Neuronal stem cell (in vitro differentiated cells): Measurements from ENCODE around the gene BORCS5.

ENCODE experiments used
- DNase-seq: peaks from one replicate; pipeline ENCODE4 v3.0.0-alpha.2; 2013; ENCODE audit warnings: low spot score
- H2AFZ ChIP-seq: one replicate; pipeline ENCODE4 v1.6.1; 2013; ENCODE audit warnings: mild to moderate bottlenecking, low read length, inconsistent platforms
- H2AK5ac ChIP-seq: 2 replicates; pipeline ENCODE4 v1.6.1; 2013; ENCODE audit warnings: low read depth, mild to moderate bottlenecking, inconsistent platforms, low read length, moderate library complexity, mixed read lengths
- H2BK120ac ChIP-seq: 2 replicates; pipeline ENCODE4 v1.6.1; 2013; ENCODE audit warnings: low read depth, mild to moderate bottlenecking, inconsistent platforms, low read length, moderate library complexity, mixed read lengths
- H2BK12ac ChIP-seq: one replicate; pipeline ENCODE4 v1.6.1; 2013; ENCODE audit warnings: low read length, inconsistent platforms
- H2BK15ac ChIP-seq: 2 replicates; pipeline ENCODE4 v1.6.1; 2013; ENCODE audit warnings: mild to moderate bottlenecking, low read length, inconsistent platforms, mixed read lengths
- H2BK5ac ChIP-seq: one replicate; pipeline ENCODE4 v1.6.1; 2013; ENCODE audit warnings: inconsistent platforms, mild to moderate bottlenecking, low read length, moderate library complexity
- H3K14ac ChIP-seq: one replicate; pipeline ENCODE4 v1.6.1; 2013; ENCODE audit warnings: low read length, inconsistent platforms
- H3K18ac ChIP-seq: 2 replicates; pipeline ENCODE4 v1.6.1; 2013; ENCODE audit warnings: low read length, inconsistent platforms
- H3K23ac ChIP-seq: 2 replicates; pipeline ENCODE4 v1.6.1; 2013; ENCODE audit warnings: low read depth, mild to moderate bottlenecking, mixed read lengths, low read length, inconsistent platforms; ENCODE audit not compliant: poor library complexity
- H3K27ac ChIP-seq: replicated peaks from 3 replicates; pipeline ENCODE4 v1.5.1; 2013; ENCODE audit warnings: low read length, inconsistent platforms
- H3K27me3 ChIP-seq, 3 experiments: 2 replicates each; pipeline ENCODE4 v1.6.1; 2013; ENCODE audit warnings: low read length in 3 of 3, mild to moderate bottlenecking in 2 of 3, inconsistent platforms in 1 of 3, low read depth in 1 of 3, mixed read lengths in 1 of 3, moderate library complexity in 1 of 3; ENCODE audit not compliant: control insufficient read depth in 3 of 3, insufficient read depth in 3 of 3
- H3K36me3 ChIP-seq, 2 donors: replicated peaks in 1 of 2; 2 replicates each; pipeline ENCODE4 v1.6.1; 2013; ENCODE audit warnings: low read length in 2 of 2; ENCODE audit not compliant: control insufficient read depth in 2 of 2, insufficient read depth in 2 of 2
- H3K4ac ChIP-seq: 2 replicates; pipeline ENCODE4 v1.6.1; 2013; ENCODE audit warnings: inconsistent platforms, mild to moderate bottlenecking, low read length, moderate library complexity
- H3K4me1 ChIP-seq, 2 donors: 1 replicate in 1 of 2; 2 replicates in 1 of 2; pipeline ENCODE4 v1.6.1; 2013; ENCODE audit warnings: low read length in 2 of 2, low read depth in 1 of 2; ENCODE audit not compliant: control insufficient read depth in 2 of 2, insufficient read depth in 1 of 2
- H3K4me2 ChIP-seq: one replicate; pipeline ENCODE4 v1.6.1; 2013; ENCODE audit warnings: mild to moderate bottlenecking, low read length, inconsistent platforms; ENCODE audit not compliant: insufficient read depth, poor library complexity, severe bottlenecking
- H3K4me3 ChIP-seq, 2 donors: 2 replicates each; pipeline ENCODE4 v1.5.1; 2013; ENCODE audit warnings: low read length in 2 of 2, mild to moderate bottlenecking in 2 of 2, inconsistent platforms in 1 of 2, moderate library complexity in 1 of 2
- H3K79me1 ChIP-seq: one replicate; pipeline ENCODE4 v1.6.1; 2013; ENCODE audit warnings: low read depth, mild to moderate bottlenecking, inconsistent platforms, low read length, moderate library complexity
- H3K9ac ChIP-seq: one replicate; pipeline ENCODE4 v1.6.1; 2013; ENCODE audit warnings: mild to moderate bottlenecking, low read depth, low read length, inconsistent platforms; ENCODE audit not compliant: poor library complexity
- H3K9me3 ChIP-seq, 2 donors: replicated peaks in 1 of 2; 2 replicates each; pipeline versions ENCODE3 to v1.6.1; 2013; ENCODE audit warnings: low read length in 2 of 2, mild to moderate bottlenecking in 2 of 2, inconsistent platforms in 1 of 2, low read depth in 1 of 2, mixed read lengths in 1 of 2, moderate library complexity in 1 of 2; ENCODE audit not compliant: control insufficient read depth in 2 of 2, insufficient read depth in 1 of 2
- H4K8ac ChIP-seq: one replicate; pipeline ENCODE4 v1.6.1; 2013; ENCODE audit warnings: low read depth, mild to moderate bottlenecking, inconsistent platforms, low read length, moderate library complexity
- H4K91ac ChIP-seq: one replicate; pipeline ENCODE4 v1.6.1; 2013; ENCODE audit warnings: low read length, low read depth, mild to moderate bottlenecking, inconsistent platforms; ENCODE audit not compliant: poor library complexity
- WGBS, 2 donors: extraction: QIAGEN DNeasy Blood & Tissue Kit; methylation state at CpG; one replicate each; pipeline ENCODE4 v1.1.7; 2013; ENCODE audit warnings: missing lambda C conversion rate in 2 of 2, mixed read lengths in 1 of 2; ENCODE audit not compliant: insufficient read length in 2 of 2, insufficient replicate concordance in 1 of 2; ENCODE audit errors: extremely low coverage in 2 of 2; 5-methylcytosine and 5-hydroxymethylcytosine counted together

The BORCS5 gene

DNA sequence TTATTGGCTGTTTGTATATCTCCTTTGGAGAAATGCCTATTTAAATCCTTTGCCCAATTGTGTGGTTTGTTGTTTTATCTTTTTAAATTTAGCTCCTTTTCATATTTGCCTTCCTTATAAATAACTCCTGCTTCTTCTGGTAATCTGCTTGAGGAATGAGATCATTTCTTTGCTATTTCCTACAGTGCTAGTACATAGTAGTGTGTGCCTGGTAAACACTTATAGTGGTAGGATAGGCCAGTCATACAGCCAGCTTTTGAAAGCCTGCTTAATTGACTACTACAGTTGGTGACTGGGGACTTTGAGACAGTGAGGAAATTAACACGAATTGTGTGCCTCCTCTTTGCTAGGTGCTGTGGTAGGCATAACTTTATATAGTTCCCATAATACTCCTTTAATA lies 68.7 kb downstream of the BORCS5 start:
- no CpG with 5 or more reads among the region's 1 CpG for WGBS, 2 donors
- Histone ChIP-seq H3K9me3 (peaks cover 5 to 15% of the 10 kb centered on the region in 2 donors), H3K4me1 (no peaks in the 10 kb centered on the region), H2BK120ac (no peak overlapping the region), H2BK15ac (no peak overlapping the region), H3K18ac (no peak overlapping the region), H3K23ac (no peak overlapping the region), H3K79me1 (peaks cover 2% of the 10 kb centered on the region), H2BK5ac (no peak overlapping the region), H4K8ac (no peak overlapping the region), H2AFZ (no peak overlapping the region), H3K27me3 (no peaks in the 10 kb centered on the region), H3K4ac (no peak overlapping the region), H3K14ac (no peak overlapping the region), H2BK12ac (no peak overlapping the region), H4K91ac (no peak overlapping the region), H3K27ac (no peak overlapping the region), H2AK5ac (no peak overlapping the region), H3K9ac (no peak overlapping the region), H3K36me3 (no peaks in the 10 kb centered on the region), H3K4me3 (no peak overlapping the region), H3K4me2 (no peak overlapping the region)
- DNase-seq: no peak

DNA sequence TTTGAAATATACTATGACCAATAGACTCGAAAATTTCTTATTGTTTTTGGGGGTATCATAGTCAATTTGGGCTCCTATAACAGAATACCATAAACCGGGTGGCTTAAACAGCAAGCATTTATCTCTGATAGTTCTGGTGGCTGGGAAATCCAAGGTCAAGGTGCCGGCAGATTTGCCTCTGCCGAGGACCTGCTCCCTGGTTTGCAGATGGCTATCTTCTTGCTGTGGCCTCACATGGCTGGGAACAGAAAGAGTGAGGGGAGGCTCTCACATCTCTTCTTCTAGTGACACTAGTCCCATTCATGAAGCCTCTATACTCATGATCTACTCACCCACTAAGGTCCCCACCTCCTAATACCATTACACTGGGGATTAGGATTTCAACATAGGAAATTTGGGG lies 70.7 kb downstream of the BORCS5 start:
- H3K27ac ChIP-seq: no peak overlapping the region
- no peak overlapping the region for H3K4me2 ChIP-seq
- no peak overlapping the region for H2AK5ac ChIP-seq
- WGBS, 2 donors: no CpG with 5 or more reads among the region's 4 CpGs
- no peak overlapping the region for H3K9ac ChIP-seq
- H3K27me3 ChIP-seq: no peaks in the 10 kb centered on the region
- no peak overlapping the region for H3K23ac ChIP-seq
- H2BK5ac ChIP-seq: no peak overlapping the region
- H2AFZ ChIP-seq: no peak overlapping the region
- no peak for DNase-seq
- H3K9me3 ChIP-seq: peaks cover 5 to 15% of the 10 kb centered on the region in 2 donors
- no peak overlapping the region for H4K8ac ChIP-seq
- no peak overlapping the region for H3K4ac ChIP-seq
- no peaks in the 10 kb centered on the region for H3K4me1 ChIP-seq
- no peak overlapping the region for H2BK12ac ChIP-seq
- H3K36me3 ChIP-seq: no peaks in the 10 kb centered on the region
- H4K91ac ChIP-seq: no peak overlapping the region
- H3K4me3 ChIP-seq: no peak overlapping the region
- no peak overlapping the region for H2BK120ac ChIP-seq
- H3K79me1 ChIP-seq: peaks cover 2% of the 10 kb centered on the region
- H2BK15ac ChIP-seq: no peak overlapping the region
- no peak overlapping the region for H3K18ac ChIP-seq
- no peak overlapping the region for H3K14ac ChIP-seq

- no peaks in the 10 kb centered on the region for H3K4me1 ChIP-seq
- H3K23ac ChIP-seq: no peak overlapping the region
- H2AFZ ChIP-seq: no peak overlapping the region
- H3K18ac ChIP-seq: no peak overlapping the region
- H3K4me2 ChIP-seq: no peak overlapping the region
- no peak overlapping the region for H2BK120ac ChIP-seq
- no peak for DNase-seq
- no peak overlapping the region for H3K27ac ChIP-seq
- H3K9me3 ChIP-seq: peaks cover 5 to 15% of the 10 kb centered on the region in 2 donors
- H3K4me3 ChIP-seq: no peak overlapping the region
- no peak overlapping the region for H2BK12ac ChIP-seq
- no peak overlapping the region for H3K9ac ChIP-seq
- no peak overlapping the region for H3K4ac ChIP-seq
- H2BK15ac ChIP-seq: no peak overlapping the region
- no peak overlapping the region for H2BK5ac ChIP-seq
- no peak overlapping the region for H2AK5ac ChIP-seq
- no peaks in the 10 kb centered on the region for H3K36me3 ChIP-seq
- no peak overlapping the region for H3K14ac ChIP-seq
- no peaks in the 10 kb centered on the region for H3K27me3 ChIP-seq
- H3K79me1 ChIP-seq: peaks cover 2% of the 10 kb centered on the region
- H4K8ac ChIP-seq: no peak overlapping the region
- no CpG with 5 or more reads among the region's 2 CpGs for WGBS, 2 donors
- H4K91ac ChIP-seq: no peak overlapping the region
These were observed 71.2 kb downstream of the BORCS5 start for GRCh38 chr12:12428047-12428446.

- H2BK15ac ChIP-seq: no peak overlapping the region
- no peak overlapping the region for H3K23ac ChIP-seq
- peaks cover 5% of the 10 kb centered on the region in 2 donors for H3K9me3 ChIP-seq
- H3K79me1 ChIP-seq: peaks cover 2% of the 10 kb centered on the region
- H2AK5ac ChIP-seq: no peak overlapping the region
- no peaks in the 10 kb centered on the region for H3K27me3 ChIP-seq
- no peaks in the 10 kb centered on the region for H3K36me3 ChIP-seq
- H3K4me2 ChIP-seq: no peak overlapping the region
- H2BK5ac ChIP-seq: no peak overlapping the region
- no CpG with 5 or more reads among the region's 7 CpGs for WGBS, 2 donors
- H2AFZ ChIP-seq: no peak overlapping the region
- H4K91ac ChIP-seq: no peak overlapping the region
- no peak overlapping the region for H3K14ac ChIP-seq
- no peak overlapping the region for H4K8ac ChIP-seq
- no peak for DNase-seq
- H3K4me3 ChIP-seq: no peak overlapping the region
- no peak overlapping the region for H3K27ac ChIP-seq
- no peak overlapping the region for H2BK12ac ChIP-seq
- no peak overlapping the region for H3K9ac ChIP-seq
- H3K4ac ChIP-seq: no peak overlapping the region
- no peaks in the 10 kb centered on the region for H3K4me1 ChIP-seq
- H2BK120ac ChIP-seq: no peak overlapping the region
- H3K18ac ChIP-seq: no peak overlapping the region
These were observed 72.2 kb downstream of the BORCS5 start for GRCh38 chr12:12428961-12429657.
